SH-SY5Y (cell line): ENCODE results near the gene ALDH18A1.

Source experiments
- GATA2 ChIP-seq: IDR thresholded peaks from 2 replicates; pipeline ENCODE4 v1.6.1; 2011; ENCODE audit warnings: mild to moderate bottlenecking, low read depth, low read length
- GATA3 ChIP-seq: IDR thresholded peaks from 2 replicates; pipeline ENCODE4 v1.6.1; 2011; ENCODE audit warnings: low read depth, mild to moderate bottlenecking, low read length, moderate library complexity

GRCh38 chr10:95579835-95580535 is 76.5 kb downstream of the ALDH18A1 start:
- TF ChIP-seq GATA2 (no peak), GATA3 (no peak)
